Measurements from ENCODE around the gene TNIP2. TPM values are rescaled to one million over a fixed set of nuclear protein-coding genes. Genes with fewer than 3 reads are reported as not detected.

Gene TNIP2
- total RNA-seq, 1 experiment from 2014 or later: 41.0 TPM

DNA sequence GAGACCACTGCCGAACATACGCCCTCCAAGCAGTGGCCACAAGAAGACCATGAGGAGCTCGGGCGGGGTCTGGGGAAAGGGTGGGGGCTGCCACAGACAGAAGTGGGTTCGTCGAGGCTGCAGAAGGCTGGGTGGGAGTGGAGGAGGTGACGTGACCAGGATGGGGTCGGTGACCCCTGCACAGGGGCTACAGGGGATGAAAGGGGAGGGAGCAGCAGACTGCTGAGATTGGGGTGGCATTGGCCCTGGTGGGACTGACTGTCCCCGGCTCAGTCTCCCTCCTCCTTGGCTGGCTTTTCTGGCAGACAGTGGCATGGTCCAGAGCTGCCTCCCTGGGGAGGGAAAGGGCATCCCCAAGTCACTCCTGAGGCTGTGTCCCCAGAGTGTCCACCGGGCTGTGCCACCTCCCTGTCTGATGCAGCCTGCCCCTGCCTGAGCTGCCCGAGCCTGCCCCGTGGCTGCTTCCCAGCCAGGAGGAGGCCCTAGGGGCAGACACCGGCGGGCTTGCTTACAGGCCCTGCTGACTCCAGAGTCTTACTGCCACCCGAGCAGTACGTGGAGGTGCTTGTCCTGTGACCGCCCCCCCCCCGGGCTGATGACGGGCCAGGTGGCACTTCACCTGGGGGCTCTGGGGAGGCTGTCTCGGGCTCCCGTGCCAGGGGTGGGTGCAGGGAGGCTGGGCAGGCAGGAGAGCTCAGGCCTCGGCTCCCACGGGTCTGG is 44.0 kb upstream of the TNIP2 start:
- Histone ChIP-seq H4K20me1 (ENCODE audit: insufficient read depth) (no peaks in the 10 kb centered on the region), H2AFZ (ENCODE audit: low read depth, low read length, poor library complexity, severe bottlenecking) (no peak overlapping the region), H3K9me3 (ENCODE audit: control insufficient read depth in 1 of 2, insufficient read depth in 1 of 2, low read depth in 1 of 2, low read length in 2 of 2) (no peaks in the 10 kb centered on the region), H3K79me2 (ENCODE audit: insufficient read depth, low read length) (no peaks in the 10 kb centered on the region), H3K4me1 (ENCODE audit: control insufficient read depth in 1 of 2, insufficient read depth in 2 of 2, low read length in 2 of 2) (peaks cover 41 to 79% of the 10 kb centered on the region in 2 experiments), H3K9me2 (ENCODE audit: insufficient read depth) (no peaks in the 10 kb centered on the region), H3K9ac (ENCODE audit: low read length) (no peak overlapping the region), H3K27ac (ENCODE audit: low read depth, low read length) (no peak overlapping the region; the same call in 1 of the 2 replicates), H3K27me3 (ENCODE audit: insufficient read depth, low read length) (no peaks in the 10 kb centered on the region), H3K4me3 (replicated peaks in 1 of 2; ENCODE audit: low read depth in 1 of 2, low read length in 2 of 2) (no peak overlapping the region), H3K36me3 (ENCODE audit: control insufficient read depth in 1 of 2, insufficient read depth in 2 of 2, low read length in 2 of 2) (no peaks in the 10 kb centered on the region), H3K4me2 (ENCODE audit: low read length) (no peak overlapping the region)
- ChIA-PET RAD21 (ENCODE audit: low non-redundant PET in 1 of 2, low total read pairs in 2 of 2, uncharacterized antibody in 2 of 2, unreplicated experiment in 2 of 2) (no interaction called here), POLR2A (no interaction called here), CTCF (no interaction called here)
- DNase-seq (ENCODE audit: low read depth, low spot score): no peak
- TF ChIP-seq, protein P1, sequence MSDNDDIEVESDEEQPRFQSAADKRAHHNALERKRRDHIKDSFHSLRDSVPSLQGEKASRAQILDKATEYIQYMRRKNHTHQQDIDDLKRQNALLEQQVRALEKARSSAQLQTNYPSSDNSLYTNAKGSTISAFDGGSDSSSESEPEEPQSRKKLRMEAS (IDR thresholded peaks at IDR 0.05): no peak
- TF ChIP-seq FOSL1 (IDR thresholded peaks at IDR 0.05; ENCODE audit: low read depth) (no peak), CEBPB (IDR thresholded peaks at IDR 0.05; ENCODE audit: low read depth) (no peak), ATF3 (IDR thresholded peaks at IDR 0.05) (no peak), JUND (IDR thresholded peaks at IDR 0.05) (no peak)
- no TSS peak for BruUV-seq (replicated peaks)
- intact Hi-C loops (cut with micrococcal nuclease): no loop called here
- no peak for ATAC-seq

DNA sequence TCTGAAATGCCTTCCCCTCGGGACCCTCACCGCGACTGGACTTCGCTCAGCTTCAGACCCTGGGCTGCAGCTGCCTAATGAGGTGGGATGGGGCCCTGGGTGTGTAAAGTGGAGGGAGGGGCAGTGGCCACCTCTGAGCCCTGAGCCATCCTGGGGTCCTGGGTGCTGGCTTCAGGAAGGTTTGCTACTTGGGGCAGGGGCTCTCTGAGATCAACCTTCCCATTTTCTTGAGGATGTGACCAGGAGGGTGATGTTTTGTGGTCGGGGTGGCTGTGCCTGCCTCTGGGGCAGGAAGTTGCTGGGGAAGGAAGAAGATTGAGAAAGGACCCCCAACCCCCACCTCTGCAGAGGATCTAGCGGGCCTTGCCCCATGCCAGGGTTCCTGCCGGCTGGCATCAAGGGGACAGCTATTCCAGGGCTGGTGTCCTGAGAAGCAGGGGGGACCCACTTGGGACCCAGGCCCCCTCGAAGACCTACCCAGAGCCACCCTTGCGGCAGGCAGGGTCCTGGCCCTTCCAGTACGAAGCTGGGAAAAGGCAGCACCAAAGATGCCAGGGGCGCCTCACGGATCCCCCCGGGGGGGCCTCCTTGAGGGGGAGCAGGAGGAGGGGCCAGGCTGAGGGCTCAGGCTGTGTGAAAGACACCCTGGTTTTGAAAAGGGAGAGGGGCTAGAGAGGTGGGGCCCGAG is 43.2 kb upstream of the TNIP2 start:
- Histone ChIP-seq H3K9ac (ENCODE audit: low read length) (no peak overlapping the region), H3K4me1 (ENCODE audit: control insufficient read depth in 1 of 2, insufficient read depth in 2 of 2, low read length in 2 of 2) (peaks cover 44 to 83% of the 10 kb centered on the region in 2 experiments), H3K4me2 (ENCODE audit: low read length) (peak overlapping the region; percentile 37; the same call in 1 of the 2 replicates), H3K79me2 (ENCODE audit: insufficient read depth, low read length) (no peaks in the 10 kb centered on the region), H3K9me3 (ENCODE audit: control insufficient read depth in 1 of 2, insufficient read depth in 1 of 2, low read depth in 1 of 2, low read length in 2 of 2) (no peaks in the 10 kb centered on the region), H3K27me3 (ENCODE audit: insufficient read depth, low read length) (no peaks in the 10 kb centered on the region), H3K4me3 (replicated peaks in 1 of 2; ENCODE audit: low read depth in 1 of 2, low read length in 2 of 2) (no peak overlapping the region), H3K9me2 (ENCODE audit: insufficient read depth) (no peaks in the 10 kb centered on the region), H3K36me3 (ENCODE audit: control insufficient read depth in 1 of 2, insufficient read depth in 2 of 2, low read length in 2 of 2) (no peaks in the 10 kb centered on the region), H4K20me1 (ENCODE audit: insufficient read depth) (no peaks in the 10 kb centered on the region), H3K27ac (ENCODE audit: low read depth, low read length) (peak overlapping the region; percentile 7; the same call in 1 of the 2 replicates), H2AFZ (ENCODE audit: low read depth, low read length, poor library complexity, severe bottlenecking) (no peak overlapping the region)
- ATAC-seq (no peak), DNase-seq (ENCODE audit: low read depth, low spot score) (no peak)
- RAD21 ChIA-PET (ENCODE audit: low non-redundant PET in 1 of 2, low total read pairs in 2 of 2, uncharacterized antibody in 2 of 2, unreplicated experiment in 2 of 2): no interaction called here
- CTCF ChIA-PET: no interaction called here
- no TSS peak for BruUV-seq (replicated peaks)
- no peak for TF ChIP-seq EGR1 (IDR thresholded peaks at IDR 0.05; ENCODE audit: low read depth)
- TF ChIP-seq YY1 (IDR thresholded peaks at IDR 0.05; ENCODE audit: extremely low read depth, insufficient replicate concordance, low read depth, low read length): no peak
- no peak for TF ChIP-seq ZNF274 (IDR thresholded peaks at IDR 0.05; ENCODE audit: low read depth, low read length)
- TF ChIP-seq CEBPB (IDR thresholded peaks at IDR 0.05; ENCODE audit: low read depth): no peak
- no peak for TF ChIP-seq SP1 (IDR thresholded peaks at IDR 0.05; ENCODE audit: low read depth)
- no peak for TF ChIP-seq ELF1 (IDR thresholded peaks at IDR 0.05; ENCODE audit: borderline replicate concordance, low read depth)
- TF ChIP-seq SIN3A (IDR thresholded peaks at IDR 0.05; ENCODE audit: low read depth): no peak
- TF ChIP-seq POLR2AphosphoS5 (IDR thresholded peaks at IDR 0.05; ENCODE audit: low read depth, low read length): no peak
- no peak for TF ChIP-seq TCF7L2 (IDR thresholded peaks at IDR 0.05; ENCODE audit: borderline replicate concordance, extremely low read depth, insufficient read depth, insufficient read length)
- no peak for TF ChIP-seq REST (IDR thresholded peaks at IDR 0.05; ENCODE audit: low read depth)
- no peak for TF ChIP-seq CBX3 (IDR thresholded peaks at IDR 0.05; ENCODE audit: low read depth)
- intact Hi-C loops (cut with micrococcal nuclease): no loop called here
- POLR2A ChIA-PET: no interaction called here

All from HCT116 (cell line).